IPS DF 4.7 (cell line): ENCODE data around the gene CCDC183.
"Not testable (repeated sequence)": the region's sequence is repeated elsewhere in the genome, so short reads cannot be mapped to it uniquely, and the experiment has no call there.

Experiments used
- DNase-seq: peaks from one replicate; pipeline ENCODE4 v3.0.0-alpha.2; 2013; ENCODE audit warnings: low spot score; ENCODE audit errors: extremely low read depth

The CCDC183 gene

GRCh38 chr9:136760424-136760823 lies 35.7 kb upstream of the CCDC183 start:
- DNase-seq = no peak

- not testable (repeated sequence) for DNase-seq
Measured at GRCh38 chr9:136760834-136761544, 35.1 kb upstream of the CCDC183 start.

- no peak for DNase-seq
Measured at GRCh38 chr9:136761545-136761981, 34.6 kb upstream of the CCDC183 start.

GRCh38 chr9:136762221-136762691 lies 33.9 kb upstream of the CCDC183 start:
- DNase-seq = no peak

- DNase-seq = no peak
Measured at GRCh38 chr9:136762915-136763648, 33.1 kb upstream of the CCDC183 start.

- no peak for DNase-seq
Measured at GRCh38 chr9:136763649-136764035, 32.5 kb upstream of the CCDC183 start.

GRCh38 chr9:136764301-136764891 lies 31.7 kb upstream of the CCDC183 start, which contains the start of gene LCN15:
Gene LCN15 (minus strand): TSS chr9:136764518. CDS start chr9:136764488, 30 bp downstream.
- DNase-seq = no peak

GRCh38 chr9:136765041-136765440 lies 31.1 kb upstream of the CCDC183 start:
- DNase-seq = no peak

- not testable (repeated sequence) for DNase-seq
Measured at GRCh38 chr9:136765745-136766409, 30.3 kb upstream of the CCDC183 start.

GRCh38 chr9:136766410-136767120 lies 29.6 kb upstream of the CCDC183 start:
- not testable (repeated sequence) for DNase-seq

- no peak for DNase-seq
Measured at GRCh38 chr9:136769710-136770191, 26.4 kb upstream of the CCDC183 start.

GRCh38 chr9:136771907-136772415 lies 24.2 kb upstream of the CCDC183 start:
- no peak for DNase-seq

- no peak for DNase-seq
Measured at GRCh38 chr9:136773386-136774044, 22.6 kb upstream of the CCDC183 start.

GRCh38 chr9:136774416-136775045 lies 21.6 kb upstream of the CCDC183 start:
- DNase-seq = no peak

- DNase-seq = no peak
Measured at GRCh38 chr9:136775191-136775590, 20.9 kb upstream of the CCDC183 start.

- no peak for DNase-seq
Measured at GRCh38 chr9:136776947-136777346, 19.2 kb upstream of the CCDC183 start.

GRCh38 chr9:136777359-136777758 lies 18.8 kb upstream of the CCDC183 start:
- no peak for DNase-seq

GRCh38 chr9:136779808-136780207 lies 16.3 kb upstream of the CCDC183 start:
- DNase-seq = no peak

- no peak for DNase-seq
Measured at GRCh38 chr9:136782452-136782851, 13.7 kb upstream of the CCDC183 start.
